HL-60 (cell line): ENCODE results near the gene ZNF821.
A peak's percentile ranks its signal among the peaks of the same experiment; 100 is the strongest.
"Not testable (repeated sequence)": the region's sequence is repeated elsewhere in the genome, so short reads cannot be mapped to it uniquely, and the experiment has no call there.

Experiments
- DNase-seq, 2 experiments: peaks; one replicate each; pipeline ENCODE4 v3.0.0-alpha.2; 2010 to 2020; ENCODE audit warnings: low read depth in 1 of 2, low spot score in 1 of 2
- H3K27ac ChIP-seq: fragments of 250-450 bp; sonication (Bioruptor Pico); replicated peaks from 2 replicates; pipeline ENCODE4 v1.5.1; 2020; ENCODE audit warnings: mild to moderate bottlenecking, moderate library complexity
- H3K27me3 ChIP-seq: fragments of 250-450 bp; sonication (Bioruptor Pico); 2 replicates; pipeline ENCODE4 v1.5.1; 2021; ENCODE audit warnings: mild to moderate bottlenecking, moderate library complexity; ENCODE audit not compliant: insufficient read depth, poor library complexity, severe bottlenecking
- H3K4me3 ChIP-seq: replicated peaks from 2 replicates; pipeline ENCODE4 v1.5.1; 2011; ENCODE audit warnings: mild to moderate bottlenecking, control low read depth, low read length; ENCODE audit not compliant: insufficient read depth
- CTCF ChIP-seq: IDR thresholded peaks from one replicate; pipeline ENCODE4 v1.5.1; 2011; ENCODE audit warnings: low read length, control low read depth, inconsistent platforms; ENCODE audit not compliant: insufficient read depth
- GABPA ChIP-seq: IDR thresholded peaks from 2 replicates; pipeline ENCODE4 v1.6.1; 2012; ENCODE audit warnings: low read depth
- POLR2AphosphoS5 ChIP-seq: IDR thresholded peaks from 2 replicates; pipeline ENCODE4 v1.6.1; 2012; ENCODE audit warnings: low read depth
- REST ChIP-seq: IDR thresholded peaks from 2 replicates; pipeline ENCODE4 v1.6.1; 2012; ENCODE audit warnings: low read depth; ENCODE audit not compliant: insufficient replicate concordance
- SPI1 ChIP-seq: IDR thresholded peaks from 2 replicates; pipeline ENCODE4 v1.6.1; 2012; ENCODE audit warnings: low read depth, mild to moderate bottlenecking, borderline replicate concordance

ZNF821 gene

DNA sequence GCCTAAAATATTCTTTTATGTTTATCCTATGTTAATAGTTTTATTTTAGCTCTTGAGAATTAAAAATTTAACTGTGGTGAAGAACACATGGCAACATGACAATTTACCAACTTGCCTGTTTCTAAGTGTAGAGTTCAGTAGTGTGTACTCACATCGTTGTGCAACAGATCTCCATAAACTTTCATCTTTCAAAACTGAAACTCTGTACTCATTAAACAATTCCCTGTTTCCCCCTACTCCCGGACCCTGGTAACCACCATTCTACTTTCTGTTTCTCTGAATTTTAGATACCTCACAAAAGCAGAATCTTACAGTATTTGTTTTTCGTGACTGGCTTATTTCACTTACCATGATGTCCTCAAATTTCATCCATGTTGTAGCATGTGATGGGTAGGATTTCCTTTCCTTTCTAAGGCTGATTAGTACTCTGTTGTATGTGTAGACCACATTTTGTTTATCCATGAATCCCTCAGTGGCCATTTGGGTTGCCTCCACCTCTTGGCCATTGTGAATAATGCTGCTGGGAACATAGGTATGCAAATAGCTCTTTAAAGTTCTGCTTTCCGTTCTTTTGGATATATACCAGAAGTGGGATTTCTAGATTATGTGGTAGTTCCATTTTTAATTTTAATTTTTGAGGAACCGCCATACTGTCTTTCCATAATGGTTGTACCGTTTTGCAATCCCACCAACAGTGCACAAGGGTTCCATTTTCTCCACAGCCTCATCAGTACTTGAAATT lies 28.7 kb upstream of the ZNF821 start:
- TF ChIP-seq SPI1 (no peak), POLR2AphosphoS5 (no peak), GABPA (no peak), CTCF (no peak), REST (no peak)
- Histone ChIP-seq H3K27ac (no peak overlapping the region), H3K4me3 (no peak overlapping the region), H3K27me3 (no peaks in the 10 kb centered on the region)
- DNase-seq, result no peak

GRCh38 chr16:71911121-71911520 lies 27.1 kb upstream of the ZNF821 start:
- Histone ChIP-seq H3K27me3 (no peaks in the 10 kb centered on the region), H3K27ac (no peak overlapping the region), H3K4me3 (no peak overlapping the region)
- no peak for DNase-seq
- TF ChIP-seq SPI1 (no peak), GABPA (no peak), CTCF (no peak), REST (no peak), POLR2AphosphoS5 (no peak)

DNA sequence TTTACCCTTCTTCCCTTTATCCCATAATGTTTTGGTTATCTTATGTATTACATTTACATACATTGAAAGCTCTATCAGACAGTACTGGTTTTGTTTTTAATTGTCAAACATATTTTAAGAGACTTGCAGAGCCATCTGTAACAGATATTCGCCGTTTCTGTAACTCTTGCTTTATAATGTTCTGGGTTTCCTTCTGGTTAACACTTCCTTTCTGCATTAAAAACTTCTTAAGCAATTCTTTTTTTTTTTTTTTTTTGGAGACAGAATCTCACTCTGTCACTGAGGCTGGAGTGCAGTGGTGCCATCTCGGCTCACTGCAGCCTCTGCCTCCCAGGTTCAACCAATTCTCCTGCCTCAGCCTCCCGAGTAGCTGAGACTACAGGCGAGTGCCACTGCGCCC lies 21.8 kb upstream of the ZNF821 start:
- not testable (repeated sequence) for H3K4me3 ChIP-seq, DNase-seq, H3K27me3 ChIP-seq
- peak overlapping the region; percentile 18; the same call in 1 of the 2 replicates for H3K27ac ChIP-seq

DNA sequence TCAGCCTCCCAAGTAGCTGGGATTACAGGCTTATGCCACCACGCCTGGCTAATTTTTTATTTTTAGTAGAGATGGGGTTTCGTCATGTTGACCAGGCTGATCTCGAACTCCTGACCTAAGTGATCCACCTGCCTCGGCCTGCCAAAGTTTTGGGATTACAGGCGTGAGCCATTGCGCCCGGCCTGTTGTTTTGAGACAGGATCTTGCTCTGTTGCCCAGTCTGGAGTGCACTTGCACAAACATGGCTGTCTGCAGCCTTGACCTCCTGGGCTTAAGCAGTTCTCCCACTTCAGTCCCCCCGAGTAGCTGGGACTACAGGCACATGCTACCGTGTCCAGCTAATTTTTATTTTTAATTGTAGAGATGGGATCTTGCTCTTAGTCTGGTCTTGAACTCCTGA lies 20.3 kb upstream of the ZNF821 start:
- no peak for TF ChIP-seq REST
- no peak for TF ChIP-seq GABPA
- TF ChIP-seq POLR2AphosphoS5, result no peak
- no peak for TF ChIP-seq SPI1
- no peak for TF ChIP-seq CTCF
- H3K27ac ChIP-seq, result no peak overlapping the region
- H3K27me3 ChIP-seq, result no peaks in the 10 kb centered on the region

More for the DNA sequence above, 20.3 kb upstream of the ZNF821 start:
- DNase-seq, result no peak
- no peak overlapping the region for H3K4me3 ChIP-seq
